ENCODE measurements around the gene GPC1.

GPC1 gene

GRCh38 chr2:240413813-240414429 lies 21.5 kb upstream of the GPC1 start:
- peak; percentile 21 for DNase-seq

DNA sequence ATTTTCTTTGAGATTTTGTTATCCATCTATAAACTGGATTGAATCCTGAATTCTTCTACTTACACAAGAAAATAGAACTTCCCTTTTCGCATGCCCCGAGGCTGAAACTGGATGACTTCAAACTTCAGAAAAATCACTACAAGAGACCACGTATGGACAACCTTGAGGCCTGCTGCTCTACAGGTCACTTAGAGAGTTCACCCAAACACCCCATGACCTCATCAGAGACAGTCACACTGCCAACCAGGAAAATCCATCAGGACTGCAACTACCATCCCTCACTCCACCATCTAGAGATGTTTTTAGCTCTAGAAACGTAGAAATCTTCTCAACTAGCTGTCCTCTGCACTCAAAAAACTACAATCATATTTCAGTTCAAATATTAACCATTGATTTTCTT lies 18.6 kb upstream of the GPC1 start:
- DNase-seq = no peak

GRCh38 chr2:240418311-240418710 lies 17.2 kb upstream of the GPC1 start:
- peak; percentile 6 for DNase-seq

GRCh38 chr2:240419271-240419670 lies 16.2 kb upstream of the GPC1 start:
- peak; percentile 37 for DNase-seq

DNA sequence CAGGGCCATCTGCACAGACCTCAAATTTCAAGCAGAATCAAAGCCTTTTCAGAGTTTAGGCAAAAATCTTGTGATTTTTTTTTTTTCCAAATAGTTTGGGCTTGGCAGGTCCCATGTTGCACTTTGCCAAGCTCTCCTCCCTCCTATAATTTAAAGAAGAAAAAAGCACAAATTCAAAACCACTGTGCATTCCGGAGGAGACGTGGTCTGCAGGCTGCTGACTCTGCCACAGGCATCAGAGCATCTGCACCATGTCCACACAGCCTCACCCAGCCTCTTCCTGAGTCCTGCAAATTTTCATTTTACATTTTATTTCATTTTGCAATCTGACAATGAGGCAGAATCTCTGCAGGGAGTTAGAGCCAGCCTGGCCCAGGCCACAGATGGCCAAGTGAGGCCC lies 15.7 kb upstream of the GPC1 start:
- peak; percentile 47 for DNase-seq

DNA sequence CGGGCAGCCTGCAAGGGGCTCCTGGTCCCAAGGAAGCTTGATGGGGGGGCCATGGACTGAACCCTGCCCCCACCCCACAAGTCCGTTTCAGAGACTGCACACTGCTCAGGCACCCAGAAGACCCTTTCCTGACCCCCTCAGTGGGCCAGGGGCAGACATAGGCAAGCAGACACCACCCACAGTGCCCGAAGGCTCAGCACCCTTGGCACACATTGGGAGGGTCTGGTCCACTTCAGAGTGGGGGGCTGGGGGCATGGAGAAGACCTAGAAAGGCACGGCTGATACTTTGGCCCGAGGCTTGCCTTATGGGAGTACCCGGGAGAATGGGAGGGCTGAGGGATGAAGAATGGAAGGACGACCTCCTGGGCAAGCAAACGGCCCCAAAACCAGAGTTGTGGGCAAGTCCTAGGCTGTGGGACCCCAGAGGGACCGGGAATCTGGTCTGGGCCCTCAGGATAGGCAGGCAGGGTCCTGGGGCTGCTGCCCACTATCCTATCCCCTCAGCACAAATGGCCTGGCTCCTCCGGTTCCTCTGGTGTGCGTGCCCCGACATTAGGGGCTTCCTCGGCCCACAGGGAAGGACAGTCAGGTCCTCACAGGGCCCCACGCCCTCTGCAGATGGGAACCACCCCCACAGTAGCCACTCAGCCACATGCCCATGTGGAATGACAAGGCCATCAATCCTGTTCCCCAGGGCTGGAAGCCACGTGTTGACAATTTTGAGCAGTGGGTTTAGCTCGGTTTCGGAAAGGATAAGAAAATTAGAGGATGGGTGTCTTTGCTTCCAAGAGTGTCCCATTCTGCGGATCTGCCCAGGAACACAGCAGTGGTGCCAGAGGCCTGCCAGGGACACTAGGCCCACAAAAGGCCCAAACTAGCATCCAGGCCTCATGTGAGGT lies 15.0 kb upstream of the GPC1 start:
- DNase-seq = peak; percentile 40

- peak; percentile 39 for DNase-seq
These were observed 14.1 kb upstream of the GPC1 start for GRCh38 chr2:240421381-240421780.

DNA sequence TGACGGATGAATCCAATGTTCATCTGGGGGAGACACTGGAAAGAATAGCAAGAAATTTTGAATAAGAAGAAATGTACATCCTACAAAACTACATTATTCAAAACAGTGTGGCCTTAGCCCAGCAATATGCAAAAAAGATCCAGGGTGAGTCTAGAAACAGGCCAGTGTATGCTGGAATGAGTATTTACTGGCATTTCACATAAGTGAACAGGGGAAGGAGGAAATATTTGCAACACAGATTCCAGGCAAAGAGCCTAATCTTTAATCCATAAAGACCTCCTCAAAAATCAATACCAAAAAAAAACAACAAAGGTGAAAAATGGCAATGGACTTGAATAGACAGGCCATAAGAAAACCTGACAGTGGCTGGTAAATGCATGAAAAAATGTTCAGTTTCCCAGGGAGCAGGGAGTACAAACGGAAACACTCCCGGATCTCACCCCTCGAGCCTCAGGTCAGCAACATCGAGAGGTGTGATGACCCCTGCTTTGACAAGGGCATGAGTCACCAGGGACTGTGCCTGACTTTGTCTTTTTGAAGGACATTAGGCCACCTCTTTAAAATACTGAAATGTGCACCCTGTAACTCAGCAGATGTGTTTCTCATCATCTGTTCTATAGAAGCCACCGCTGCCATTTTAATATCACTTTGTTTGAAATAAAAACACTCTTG lies 12.7 kb upstream of the GPC1 start:
- no peak for DNase-seq

DNA sequence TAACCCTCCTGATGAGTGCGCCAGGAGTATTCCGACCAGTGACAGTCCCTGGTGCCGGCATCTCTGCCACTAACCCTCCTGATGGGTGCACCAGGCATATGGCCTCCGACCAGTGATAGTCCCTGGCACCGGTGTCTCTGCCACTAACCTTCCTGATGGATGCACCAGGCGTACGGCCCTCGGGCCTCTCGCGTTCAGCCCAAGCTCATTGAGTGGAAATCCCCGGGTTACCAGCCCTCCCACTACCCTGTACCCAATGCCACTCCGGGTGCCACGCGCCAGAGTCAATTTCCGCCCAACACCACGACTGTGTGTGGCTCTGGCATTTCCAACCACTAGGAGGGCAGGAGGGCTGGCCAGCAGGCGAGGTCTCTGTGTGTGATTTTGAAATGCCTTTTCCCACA lies 11.7 kb upstream of the GPC1 start:
- DNase-seq = peak; percentile 38

DNA sequence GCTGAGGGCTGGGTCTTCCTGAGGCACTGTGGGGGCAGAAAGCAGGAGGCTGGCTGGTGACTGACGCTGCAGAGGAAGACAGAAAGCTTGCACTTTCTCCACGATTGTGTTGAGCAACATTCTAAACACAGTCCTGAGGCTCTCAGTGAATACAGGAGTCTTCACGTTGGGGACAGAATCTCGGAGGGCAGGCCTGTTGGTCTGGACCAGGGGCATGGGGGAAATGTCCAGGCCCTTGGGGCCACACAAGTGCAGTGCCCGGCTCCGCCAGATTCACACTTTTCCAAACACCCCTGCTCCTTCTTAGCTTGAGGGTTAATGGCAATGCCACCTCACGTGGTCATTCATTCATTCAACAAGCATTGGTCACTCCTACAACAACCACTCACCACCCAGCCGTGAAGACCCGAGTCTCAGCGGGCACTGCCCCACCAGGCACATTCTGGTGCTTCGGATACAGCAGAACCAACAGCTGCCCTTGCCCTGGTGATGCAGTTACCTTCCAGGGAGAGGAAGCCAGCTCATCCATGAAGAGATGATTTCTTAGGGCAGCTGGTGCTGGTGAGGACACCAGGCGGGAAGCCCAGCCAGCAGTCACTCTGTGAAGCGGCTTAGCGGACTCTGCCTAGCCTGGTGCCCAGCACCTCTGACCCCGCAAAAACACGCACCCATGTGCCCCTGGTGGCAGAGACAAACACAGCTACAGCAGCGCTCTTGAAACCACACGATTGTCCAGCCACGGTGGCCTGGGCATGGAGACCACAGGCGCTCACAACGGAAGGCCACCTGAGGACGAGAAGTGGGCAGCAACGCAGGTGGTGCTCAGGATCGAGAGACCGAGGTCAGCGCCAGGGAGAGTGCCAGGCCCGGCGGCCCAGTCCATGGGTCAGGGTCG lies 10.9 kb upstream of the GPC1 start:
- DNase-seq = peak; percentile 37

GRCh38 chr2:240425236-240425615 lies 10.2 kb upstream of the GPC1 start:
- DNase-seq = no peak

DNA sequence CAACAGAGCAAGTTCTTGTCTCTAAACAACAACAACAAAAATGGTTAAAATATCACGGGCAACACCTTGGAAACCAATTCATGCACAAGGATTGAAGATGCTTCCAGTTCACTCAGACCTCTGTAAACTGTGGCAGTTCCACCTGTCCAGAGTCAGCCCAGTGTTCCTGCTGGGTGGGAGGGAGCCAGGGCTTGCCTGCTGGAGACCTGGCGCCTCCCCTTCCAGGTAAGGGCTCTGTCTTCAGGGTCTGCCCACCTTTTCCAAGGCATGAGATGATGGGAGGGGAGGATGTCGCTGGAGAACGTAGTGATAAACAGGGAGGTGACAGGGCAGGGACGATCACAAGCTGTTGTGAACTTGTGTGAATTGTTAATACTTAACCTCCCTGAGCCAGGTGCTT lies 9.8 kb upstream of the GPC1 start:
- DNase-seq = peak; percentile 7

- DNase-seq = peak; percentile 7
These were observed 8.4 kb upstream of the GPC1 start for GRCh38 chr2:240426845-240427721.

DNA sequence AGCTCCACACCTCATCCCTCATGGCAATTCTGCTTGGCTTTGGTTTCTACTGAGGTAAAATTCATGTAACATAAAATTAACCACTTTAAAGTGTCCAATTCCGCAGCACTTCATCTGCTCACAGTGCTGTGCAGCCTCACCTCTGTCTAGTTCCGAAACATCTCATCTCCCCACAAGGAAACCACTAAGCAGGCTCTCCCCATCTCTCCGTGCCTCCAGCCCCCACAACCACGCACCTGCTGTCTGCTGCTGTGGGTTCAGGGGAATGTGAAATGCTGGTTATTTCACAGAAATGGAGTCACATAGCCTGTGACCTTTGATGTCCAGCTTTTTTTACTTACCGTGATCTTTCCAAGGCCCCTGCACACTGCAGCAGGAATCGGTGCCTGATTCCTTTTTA lies 7.7 kb upstream of the GPC1 start:
- peak; percentile 35 for DNase-seq

DNA sequence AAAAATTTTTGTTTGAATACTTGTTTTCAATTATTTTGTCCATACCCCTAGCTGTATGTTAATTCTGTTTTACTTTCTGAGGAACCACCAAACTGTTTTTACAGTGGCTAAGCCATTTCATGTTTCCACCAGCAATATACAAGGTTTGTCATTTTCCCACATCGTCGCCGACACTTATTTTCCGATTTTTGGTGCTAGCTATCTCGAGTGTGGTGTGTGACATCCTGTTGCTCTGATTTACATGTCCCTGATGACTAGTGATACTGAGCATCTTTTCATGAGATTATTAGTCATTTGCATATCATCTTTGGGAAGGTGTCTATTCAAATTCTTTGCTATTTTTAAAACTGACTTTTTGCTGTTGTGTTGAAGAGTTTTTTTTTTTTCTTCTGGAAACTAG lies 7.2 kb upstream of the GPC1 start:
- peak; percentile 11 for DNase-seq

DNA sequence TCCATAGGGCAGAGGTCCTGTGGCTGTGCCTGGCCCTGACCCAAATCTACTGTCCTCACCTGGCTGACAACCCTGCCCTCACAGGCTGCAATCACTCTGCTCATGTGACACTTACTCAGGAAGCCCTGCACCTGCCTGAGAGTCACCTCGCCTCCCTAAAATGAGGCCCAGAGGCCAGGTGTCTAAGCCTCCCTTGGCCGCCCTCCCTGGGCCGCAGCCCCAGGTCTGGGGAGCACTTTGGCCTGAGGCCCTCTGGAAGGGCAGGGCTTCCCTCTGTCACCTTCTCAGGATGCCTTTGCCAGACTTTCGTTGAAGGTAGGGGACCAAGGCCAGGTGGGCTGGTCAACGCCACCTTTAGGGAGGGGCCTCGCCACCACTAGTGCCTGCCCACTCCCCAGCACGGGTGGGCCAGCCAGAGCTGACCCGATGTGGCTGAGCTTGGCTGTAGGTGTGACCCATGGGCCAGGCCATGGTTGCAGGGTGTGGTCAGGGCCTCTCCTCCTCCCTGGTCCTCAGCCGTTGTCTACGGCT lies 6.1 kb upstream of the GPC1 start:
- peak; percentile 20 for DNase-seq

GRCh38 chr2:240429872-240430491 lies 5.5 kb upstream of the GPC1 start:
- DNase-seq = peak; percentile 35

DNA sequence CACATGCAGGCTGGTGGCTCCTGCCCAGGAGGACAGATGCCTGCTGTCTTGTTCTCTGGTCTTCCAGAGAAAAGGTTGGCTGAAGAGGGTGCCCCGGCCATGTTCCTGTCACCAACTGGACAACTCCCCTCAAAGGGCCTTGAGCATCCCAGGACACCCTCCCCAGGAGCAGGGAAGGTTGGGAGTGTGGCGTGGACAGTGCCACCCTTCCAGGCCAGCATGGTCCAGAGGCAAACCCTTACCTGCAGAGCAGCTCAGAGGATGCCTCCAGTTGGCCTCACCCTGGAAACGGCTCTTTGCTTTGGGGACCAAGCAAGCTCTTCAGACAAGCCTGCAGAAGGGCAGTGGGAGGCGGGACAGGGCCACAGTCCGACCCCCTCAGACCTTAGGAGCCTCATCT lies 4.9 kb upstream of the GPC1 start:
- no peak for DNase-seq

- peak; percentile 38 for DNase-seq
These were observed 4.2 kb upstream of the GPC1 start for GRCh38 chr2:240431271-240431660.

DNA sequence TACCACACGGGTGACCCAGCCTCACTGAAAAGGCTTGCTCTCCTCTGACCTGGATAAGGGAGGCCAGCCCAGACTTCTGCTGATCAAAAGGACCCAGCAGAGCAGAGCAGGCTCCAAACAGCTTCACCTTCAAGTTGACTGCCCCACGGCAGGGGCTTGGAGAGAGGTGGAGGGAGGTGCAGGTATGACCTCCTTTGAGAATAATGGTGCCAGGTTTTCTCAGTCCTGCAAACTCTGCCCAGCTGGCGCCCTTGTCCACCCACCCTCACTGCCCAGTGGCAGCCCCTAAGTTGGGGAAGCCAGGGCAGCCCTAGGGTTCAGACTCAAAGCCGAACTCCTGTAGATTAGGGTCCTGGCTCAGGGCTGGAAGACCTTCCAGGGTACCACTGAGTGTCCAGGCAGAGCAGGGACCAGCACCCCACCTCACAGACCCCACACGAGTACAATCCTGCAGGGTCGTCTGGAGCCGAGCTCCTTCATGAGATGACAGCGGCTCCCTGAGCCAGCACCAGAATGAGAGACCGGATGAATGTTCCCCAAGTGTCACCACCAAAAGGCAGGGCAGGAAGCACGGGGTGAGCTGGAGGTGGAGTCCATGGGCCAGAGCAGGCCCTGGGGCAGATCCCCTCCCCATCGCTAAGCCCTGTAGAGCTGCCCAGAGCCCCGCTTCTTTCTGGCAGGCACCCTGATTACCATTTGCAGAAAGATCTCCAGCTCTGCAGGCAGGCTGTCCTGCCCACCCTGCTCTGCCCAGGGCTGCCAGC lies 3.6 kb upstream of the GPC1 start:
- DNase-seq = peak; percentile 28

All from right forelimb (tissue), 1 donor.